HCT116 (cell line): ENCODE results near the gene RNF121. TPM values are rescaled to one million over a fixed set of nuclear protein-coding genes. Genes with fewer than 3 reads are reported as not detected.

Experiments
- ATAC-seq: fragments of 200-7000 bp; cut with Tn5 transposase; 2 replicates; pipeline ENCODE4 v1.9.1; 2020; ENCODE audit warnings: mild to moderate bottlenecking, moderate library complexity
- BruUV-seq: library from RNA; stranded (reverse); fragments of 400-500 nt; replicated peaks from 2 replicates; lab custom pipeline; 2021; lab: Mats Ljungman, UMichigan
- CTCF ChIA-PET: fragments of 300-600 bp; sonication (Branson Sonifier 250); formaldehyde crosslinking; loops from one replicate; lab custom pipeline; 2021; ENCODE audit warnings: antibody characterized with exemption; lab: Charles Lee
- POLR2A ChIA-PET: fragments of 300-600, 350-600 bp; sonication (Branson Sonifier 250); formaldehyde crosslinking; loops from one replicate; lab custom pipeline; 2021; ENCODE audit warnings: antibody characterized with exemption; lab: Charles Lee
- RAD21 ChIA-PET, 2 experiments: fragments of 300-600 bp; sonication (Branson Sonifier 250); formaldehyde crosslinking; loops; one replicate each; lab custom pipeline; 2023; ENCODE audit warnings: low total read pairs in 2 of 2; ENCODE audit not compliant: uncharacterized antibody in 2 of 2, unreplicated experiment in 2 of 2, low non-redundant PET in 1 of 2; lab: Charles Lee
- DNase-seq: peaks from one replicate; pipeline ENCODE4 v3.0.0-alpha.2; 2010; ENCODE audit warnings: low read depth, low spot score
- H2AFZ ChIP-seq: fragments of 200-600 bp; shearing (Covaris generic), sonication (generic); 2 replicates; pipeline ENCODE4 v1.6.1; 2017; ENCODE audit warnings: low read depth, mixed run types, mixed read lengths, antibody characterized with exemption, low read length; ENCODE audit not compliant: poor library complexity, severe bottlenecking
- H3K27ac ChIP-seq: 2 replicates; pipeline ENCODE4 v1.5.1; 2012; ENCODE audit warnings: low read depth, low read length
- H3K27me3 ChIP-seq: fragments of 200-600 bp; sonication (generic); 2 replicates; pipeline ENCODE4 v1.6.1; 2016; ENCODE audit warnings: mixed run types, low read length, mixed read lengths; ENCODE audit not compliant: insufficient read depth
- H3K36me3 ChIP-seq, 2 experiments: fragments of 200-500 bp in 1 of 2; fragments of 200-600 bp in 1 of 2; sonication (Bioruptor generic) in 1 of 2; sonication (generic) in 1 of 2; 2 replicates each; pipeline versions ENCODE4 v1.5.1 to v1.6.1; 2014 to 2016; ENCODE audit warnings: low read length in 2 of 2, inconsistent platforms in 1 of 2, mixed read lengths in 1 of 2, mixed run types in 1 of 2; ENCODE audit not compliant: insufficient read depth in 2 of 2, control insufficient read depth in 1 of 2
- H3K4me1 ChIP-seq, 2 experiments: fragments of 200-600 bp in 1 of 2; sonication (generic) in 1 of 2; 2 replicates each; pipeline versions ENCODE4 v1.5.1 to v1.6.1; 2012 to 2017; ENCODE audit warnings: low read length in 2 of 2, inconsistent platforms in 1 of 2, mild to moderate bottlenecking in 1 of 2, mixed read lengths in 1 of 2, mixed run types in 1 of 2, moderate library complexity in 1 of 2; ENCODE audit not compliant: insufficient read depth in 2 of 2, control insufficient read depth in 1 of 2
- H3K4me2 ChIP-seq: fragments of 200-600 bp; sonication (generic); 2 replicates; pipeline ENCODE4 v1.6.1; 2017; ENCODE audit warnings: mixed run types, low read length, mixed read lengths
- H3K4me3 ChIP-seq, 2 experiments: fragments of 200-600 bp in 1 of 2; sonication (generic) in 1 of 2; replicated peaks in 1 of 2; 2 replicates each; pipeline ENCODE4 v1.5.1; 2011 to 2016; ENCODE audit warnings: low read length in 2 of 2, control low read depth in 1 of 2, low read depth in 1 of 2, mild to moderate bottlenecking in 1 of 2, mixed read lengths in 1 of 2, mixed run types in 1 of 2
- H3K79me2 ChIP-seq: fragments of 200-600 bp; sonication (generic); 2 replicates; pipeline ENCODE4 v1.6.1; 2017; ENCODE audit warnings: mild to moderate bottlenecking, mixed run types, low read length, moderate library complexity, mixed read lengths; ENCODE audit not compliant: insufficient read depth
- H3K9ac ChIP-seq: fragments of 200-600 bp; sonication (generic); 2 replicates; pipeline ENCODE4 v1.6.1; 2016; ENCODE audit warnings: low read length, mixed read lengths
- H3K9me2 ChIP-seq: fragments of 200-600 bp; sonication (generic), shearing (Covaris generic); 2 replicates; pipeline ENCODE4 v1.6.1; 2017; ENCODE audit warnings: mixed run types, mild to moderate bottlenecking, moderate library complexity; ENCODE audit not compliant: insufficient read depth
- H3K9me3 ChIP-seq, 2 experiments: fragments of 200-500 bp in 1 of 2; fragments of 200-600 bp in 1 of 2; sonication (Bioruptor generic) in 1 of 2; sonication (generic) in 1 of 2; 2 replicates each; pipeline ENCODE4 v1.6.1; 2014 to 2017; ENCODE audit warnings: low read length in 2 of 2, mixed read lengths in 2 of 2, inconsistent platforms in 1 of 2, low read depth in 1 of 2, mild to moderate bottlenecking in 1 of 2, mixed run types in 1 of 2, moderate library complexity in 1 of 2; ENCODE audit not compliant: control insufficient read depth in 1 of 2, insufficient read depth in 1 of 2
- H4K20me1 ChIP-seq: fragments of 200-600 bp; sonication (generic), shearing (Covaris generic); 2 replicates; pipeline ENCODE4 v1.6.1; 2017; ENCODE audit warnings: mixed run types, mild to moderate bottlenecking, moderate library complexity; ENCODE audit not compliant: insufficient read depth
- ATF3 ChIP-seq: IDR thresholded peaks from 2 replicates; pipeline ENCODE4 v1.6.1; 2012
- CBX3 ChIP-seq: IDR thresholded peaks from 2 replicates; pipeline ENCODE4 v1.6.1; 2012; ENCODE audit warnings: low read depth
- CEBPB ChIP-seq: IDR thresholded peaks from 2 replicates; pipeline ENCODE4 v1.6.1; 2012; ENCODE audit warnings: low read depth
- CTCF ChIP-seq, 3 experiments: fragments of 200-600 bp in 1 of 3; sonication (generic) in 1 of 3; IDR thresholded peaks in 2 of 3; conservative IDR thresholded peaks in 1 of 3; 2 replicates each; pipeline ENCODE4 v1.5.1; 2012 to 2017; ENCODE audit warnings: low read depth in 2 of 3, low read length in 2 of 3, antibody characterized with exemption in 1 of 3, borderline replicate concordance in 1 of 3, control low read depth in 1 of 3, mild to moderate bottlenecking in 1 of 3, mixed read lengths in 1 of 3, mixed run types in 1 of 3, moderate library complexity in 1 of 3; ENCODE audit not compliant: insufficient read depth in 1 of 3
- EGR1 ChIP-seq: IDR thresholded peaks from 2 replicates; pipeline ENCODE4 v1.6.1; 2012; ENCODE audit warnings: low read depth
- ELF1 ChIP-seq: IDR thresholded peaks from 2 replicates; pipeline ENCODE4 v1.6.1; 2012; ENCODE audit warnings: low read depth, borderline replicate concordance
- EZH2 ChIP-seq: fragments of 200-600 bp; sonication (generic); IDR thresholded peaks from 2 replicates; pipeline ENCODE4 v1.6.1; 2017; ENCODE audit warnings: antibody characterized with exemption, mixed run types
- EZH2phosphoT487 ChIP-seq: fragments of 200-600 bp; IDR thresholded peaks from 2 replicates; pipeline ENCODE4 v1.6.1; 2018; ENCODE audit warnings: antibody characterized with exemption, borderline replicate concordance
- FOSL1 ChIP-seq: IDR thresholded peaks from 2 replicates; pipeline ENCODE4 v1.6.1; 2012; ENCODE audit warnings: low read depth
- JUND ChIP-seq: IDR thresholded peaks from 2 replicates; pipeline ENCODE4 v1.6.1; 2012
- MAX ChIP-seq: IDR thresholded peaks from 2 replicates; pipeline ENCODE4 v1.6.1; 2012
- RAD21 ChIP-seq: IDR thresholded peaks from 2 replicates; pipeline ENCODE4 v1.6.1; 2012; ENCODE audit warnings: low read depth, mild to moderate bottlenecking
- SIN3A ChIP-seq: IDR thresholded peaks from 2 replicates; pipeline ENCODE4 v1.6.1; 2012; ENCODE audit warnings: low read depth
- SP1 ChIP-seq: IDR thresholded peaks from 2 replicates; pipeline ENCODE4 v1.6.1; 2012; ENCODE audit warnings: low read depth
- SRF ChIP-seq: IDR thresholded peaks from 2 replicates; pipeline ENCODE4 v1.6.1; 2012; ENCODE audit warnings: low read depth
- TCF7L2 ChIP-seq: IDR thresholded peaks from 2 replicates; pipeline ENCODE4 v1.7.0; 2011; ENCODE audit warnings: borderline replicate concordance, inconsistent platforms; ENCODE audit not compliant: insufficient read depth, insufficient read length; ENCODE audit errors: extremely low read depth
- ZBTB33 ChIP-seq: IDR thresholded peaks from 2 replicates; pipeline ENCODE4 v1.6.1; 2011; ENCODE audit warnings: mild to moderate bottlenecking, low read length, moderate library complexity; ENCODE audit not compliant: insufficient replicate concordance; ENCODE audit errors: extremely low read depth
- ZFX ChIP-seq: fragments of 450-650 bp; IDR thresholded peaks from 2 replicates; pipeline ENCODE4 v1.6.1; 2017
- ZNF274 ChIP-seq: fragments of 200-500 bp; sonication (Bioruptor generic); IDR thresholded peaks from 2 replicates; pipeline ENCODE4 v1.6.1; 2014; ENCODE audit warnings: mild to moderate bottlenecking, low read depth, low read length, inconsistent platforms
- intact Hi-C: fragments of 100-400 bp; cut with micrococcal nuclease; formaldehyde crosslinking; loops from 2 replicates; pipeline ENCODE4 v1.10.0; 2022
- total RNA-seq: library from RNA; stranded (reverse); gene quantifications from one replicate; pipeline ENCODE4 v1.2.1, GENCODE V29; 2021; ENCODE audit not compliant: unreplicated experiment

Gene RNF121
- total RNA-seq, 1 experiment from 2014 or later, result 24.5 TPM

GRCh38 chr11:71964641-71965040 is 35.8 kb downstream of the RNF121 start:
- H3K9ac ChIP-seq, result no peak overlapping the region
- no peaks in the 10 kb centered on the region for H3K9me3 ChIP-seq
- no peak overlapping the region for H3K4me2 ChIP-seq
- 0 out of 2 replicates have a peak, but pooled peaks cover 4% of the 10 kb centered on the region for H3K79me2 ChIP-seq
- H3K27ac ChIP-seq, result no peak overlapping the region
- no peaks in the 10 kb centered on the region for H3K27me3 ChIP-seq
- CTCF ChIA-PET, result no interaction called here
- BruUV-seq, result no TSS peak
- RAD21 ChIA-PET, result no interaction called here
- H4K20me1 ChIP-seq, result no peaks in the 10 kb centered on the region; the same call in 1 of the 2 replicates
- no peak overlapping the region for H3K4me3 ChIP-seq
- no peak for TF ChIP-seq EGR1
- no peak for TF ChIP-seq ZBTB33
- no peak for TF ChIP-seq CEBPB
- no peak for TF ChIP-seq ELF1
- no peak for TF ChIP-seq EZH2
- no peak for TF ChIP-seq ZFX
- TF ChIP-seq CTCF (IDR thresholded peaks at IDR 0.05 in 2 of 3, conservative IDR thresholded peaks at IDR 0.05 in 1 of 3; ENCODE audit: borderline replicate concordance in 1 of 3, insufficient read depth in 1 of 3, low read depth in 2 of 3, low read length in 2 of 3), result no peak
- no peak for TF ChIP-seq SIN3A
- no peak for TF ChIP-seq SRF
- TF ChIP-seq TCF7L2, result no peak
- no peak for TF ChIP-seq ZNF274
- TF ChIP-seq RAD21, result no peak
- TF ChIP-seq FOSL1, result no peak
- TF ChIP-seq JUND, result no peak
- TF ChIP-seq ATF3, result no peak
- no peak for TF ChIP-seq SP1
- TF ChIP-seq MAX, result no peak
- no peak for TF ChIP-seq EZH2phosphoT487
- TF ChIP-seq CBX3, result no peak
- POLR2A ChIA-PET, result no interaction called here
- ATAC-seq, result no peak
- intact Hi-C loops, result no loop called here
- H3K9me2 ChIP-seq, result no peaks in the 10 kb centered on the region
- peaks cover 1 to 10% of the 10 kb centered on the region in 2 experiments; a peak in 3 of 4 replicates for H3K36me3 ChIP-seq
- H2AFZ ChIP-seq, result no peak overlapping the region
- peaks cover 0 to 6% of the 10 kb centered on the region in 2 experiments; a peak in 1 of 4 replicates for H3K4me1 ChIP-seq
- DNase-seq, result no peak
